Stimulated activated CD8-positive, alpha-beta memory T cell treated with anti-CD3 and anti-CD28 coated beads, Interleukin-7, amount 100 ng/mL, for 4 hours (primary cell): Measurements from ENCODE around the gene IQCF6.
"Not testable (repeated sequence)": the region's sequence is repeated elsewhere in the genome, so short reads cannot be mapped to it uniquely, and the experiment has no call there.

Experiments
- DNase-seq, 2 donors: peaks; one replicate each; pipeline ENCODE4 v3.0.0-alpha.2; 2020; ENCODE audit warnings: low read depth in 2 of 2

IQCF6 gene

GRCh38 chr3:51779137-51779536, at the start of gene IQCF6:
TSS of gene IQCF6 (minus strand) at chr3:51779237. CDS start at chr3:51779224, 13 bp downstream.
- no peak for DNase-seq

- DNase-seq = no peak
Observed at GRCh38 chr3:51828297-51828696, 49.3 kb upstream of the IQCF6 start.

- no peak for DNase-seq
Observed at GRCh38 chr3:51819709-51820406, 40.8 kb upstream of the IQCF6 start.

DNA sequence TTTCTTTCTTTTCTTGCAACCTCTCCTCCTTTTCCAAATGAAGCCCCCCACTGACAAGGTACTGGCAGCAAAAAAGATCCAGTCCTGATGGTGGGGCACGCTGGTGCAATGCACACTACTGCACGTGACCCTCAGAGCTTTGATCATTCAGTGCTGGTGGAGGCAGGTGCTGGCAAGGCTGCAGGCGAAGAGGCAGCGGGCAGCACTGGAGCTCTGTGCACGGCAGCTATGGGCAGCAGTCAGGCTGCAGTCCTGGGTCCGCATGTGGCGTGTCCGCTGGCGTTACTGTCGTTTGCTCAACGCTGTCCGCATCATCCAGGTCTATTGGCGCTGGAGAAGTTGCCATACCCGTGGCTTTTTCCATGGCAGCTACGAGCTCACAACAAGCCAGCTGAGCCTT, 40.1 kb upstream of the IQCF6 start:
- DNase-seq = no peak

DNA sequence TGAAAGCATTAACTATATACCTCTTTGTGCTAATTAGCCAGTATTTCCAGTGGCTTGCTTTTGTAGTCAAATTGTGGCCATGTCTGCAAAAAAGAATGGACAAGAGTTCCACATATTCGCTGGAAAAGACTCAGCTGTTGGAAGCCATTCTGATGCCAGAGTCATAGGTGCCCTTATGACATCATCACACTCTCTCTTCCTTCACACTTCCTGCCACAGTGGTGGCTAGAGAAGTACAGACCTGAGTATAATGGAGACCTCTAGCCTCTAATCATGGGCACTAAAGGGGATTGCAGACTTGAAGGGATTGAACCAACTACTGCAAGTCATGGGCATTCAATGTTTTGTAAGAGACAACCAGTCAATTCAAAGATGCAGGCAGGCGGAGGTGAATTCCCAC, 38.3 kb upstream of the IQCF6 start:
- no peak for DNase-seq

DNA sequence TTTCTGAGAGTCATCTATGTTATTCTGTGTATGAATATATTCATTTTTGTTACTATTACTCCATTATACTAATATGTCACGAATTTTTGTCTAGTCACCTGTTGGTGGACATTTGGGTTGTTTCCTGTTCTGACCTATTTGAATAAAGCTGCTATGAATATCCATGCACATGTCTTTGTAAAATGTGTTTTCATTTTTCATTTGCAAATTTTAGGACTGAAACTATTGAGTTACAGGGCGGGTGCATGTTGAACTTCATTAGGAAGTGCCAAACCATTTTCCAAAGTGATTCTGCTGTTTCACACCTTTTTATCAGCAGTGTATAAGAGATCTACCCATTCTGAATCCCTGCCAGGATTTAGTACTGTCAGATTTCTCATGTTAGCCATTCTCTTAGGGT, 37.7 kb upstream of the IQCF6 start:
- no peak for DNase-seq

- no peak for DNase-seq
Observed at GRCh38 chr3:51815614-51816013, 36.6 kb upstream of the IQCF6 start.

DNA sequence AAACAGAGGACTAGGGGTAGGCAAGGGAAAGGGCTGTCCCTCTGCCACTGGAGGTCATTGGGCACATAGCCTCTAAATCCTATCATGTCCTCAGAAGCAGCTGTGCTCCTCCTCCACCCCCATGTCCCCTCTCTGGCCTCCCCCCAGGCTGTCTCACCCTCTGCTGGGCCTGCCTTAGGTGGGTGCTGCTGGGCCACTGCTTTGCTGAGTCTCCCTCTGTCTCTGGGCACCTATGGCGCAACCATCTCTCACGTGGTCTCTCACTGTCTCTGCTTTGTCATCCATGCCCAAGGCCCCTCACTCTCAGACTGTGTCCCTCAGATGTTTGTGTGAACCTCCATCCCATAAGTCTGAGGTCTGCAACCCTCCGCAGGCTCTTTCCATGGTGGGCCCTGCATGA, 35.0 kb upstream of the IQCF6 start:
- no peak for DNase-seq

GRCh38 chr3:51813539-51813938, 34.5 kb upstream of the IQCF6 start:
- DNase-seq = no peak

GRCh38 chr3:51808934-51809333, 29.9 kb upstream of the IQCF6 start:
- DNase-seq = no peak

- no peak for DNase-seq
Observed at GRCh38 chr3:51802106-51802703, 23.2 kb upstream of the IQCF6 start.

DNA sequence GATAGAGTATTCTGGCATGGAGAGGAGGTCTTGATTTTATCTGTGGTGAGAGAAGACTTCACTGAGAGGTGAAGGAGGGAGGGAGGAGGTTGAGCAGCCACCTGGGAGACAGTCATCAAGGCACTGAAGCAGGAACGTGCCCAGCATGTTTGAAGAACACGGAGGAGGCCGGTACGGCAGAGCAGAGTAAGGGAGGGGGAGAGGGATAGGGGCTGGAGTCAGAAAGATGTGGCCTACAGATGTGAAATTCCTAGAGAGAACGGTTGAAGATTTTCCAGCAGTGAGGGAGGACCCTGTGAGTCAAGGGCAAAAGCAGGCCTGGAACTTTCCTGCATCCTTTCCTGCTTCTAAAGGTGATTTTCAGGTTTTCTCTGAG, 21.7 kb upstream of the IQCF6 start:
- DNase-seq = no peak

DNA sequence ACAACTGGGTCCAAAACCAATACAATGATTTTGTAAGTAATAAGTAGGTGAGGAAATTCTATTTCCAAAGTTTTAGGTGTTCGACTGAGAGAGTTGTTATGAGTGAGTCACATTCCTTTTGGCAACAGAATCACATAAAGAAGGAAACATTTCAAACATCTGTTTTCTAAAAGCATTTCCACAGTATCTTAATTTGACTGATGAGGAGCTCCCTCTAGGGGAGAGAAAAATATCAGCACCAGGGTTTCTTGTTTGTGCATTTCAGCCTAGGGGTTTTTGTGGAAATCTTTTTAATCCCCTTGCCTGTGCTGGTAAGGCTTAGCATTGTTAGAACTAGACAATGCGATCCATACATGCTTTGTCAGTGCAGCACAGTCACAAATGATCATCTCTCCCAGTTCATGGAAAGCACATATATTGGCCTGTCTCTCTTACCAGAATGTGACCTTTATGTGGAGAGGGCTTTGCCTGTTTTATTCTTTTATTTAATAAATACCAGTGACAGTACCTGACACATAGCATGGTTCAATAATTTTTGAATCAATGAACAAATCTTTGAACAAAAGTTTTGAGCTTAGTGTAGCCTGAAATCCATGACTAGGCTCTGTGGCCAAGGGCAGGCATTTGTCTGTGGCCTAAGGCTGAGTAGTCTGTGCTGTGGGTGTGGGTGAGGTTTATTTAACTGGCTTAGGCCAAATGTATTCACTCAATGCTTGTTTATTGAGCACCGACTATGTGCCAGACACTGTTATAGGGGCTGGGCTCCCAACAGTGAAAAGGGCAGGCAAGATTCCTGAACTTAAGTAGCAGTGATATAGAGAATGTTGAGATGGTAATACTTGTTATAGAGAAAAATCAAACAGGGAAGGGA, 21.1 kb upstream of the IQCF6 start:
- no peak for DNase-seq

DNA sequence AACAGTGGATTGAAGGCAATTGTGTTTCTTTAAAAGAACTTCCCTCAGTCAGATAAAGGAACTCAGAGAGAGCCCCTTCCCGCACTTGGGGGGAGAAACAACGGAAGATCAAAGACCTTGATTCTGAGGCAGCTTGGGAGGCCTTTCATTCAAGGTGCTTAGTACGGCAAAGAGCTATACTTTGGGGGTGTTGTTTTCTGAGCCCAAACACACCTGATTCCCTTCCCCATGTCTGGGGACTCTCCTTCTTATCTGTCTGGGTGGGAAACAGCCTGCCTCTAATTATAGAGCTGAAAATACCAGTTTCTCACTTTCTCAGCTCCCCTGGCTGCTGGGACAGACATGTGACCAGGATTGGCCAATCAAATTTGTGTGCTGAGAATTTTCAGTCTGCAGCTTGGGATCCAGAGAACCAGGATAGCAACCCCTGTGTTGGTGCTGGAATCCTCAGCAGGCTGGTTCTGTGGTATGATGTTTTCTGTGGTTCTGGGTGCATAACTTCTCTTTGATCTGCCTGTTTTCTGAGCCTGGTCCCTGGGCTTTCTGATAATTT, 19.4 kb upstream of the IQCF6 start:
- no peak for DNase-seq

DNA sequence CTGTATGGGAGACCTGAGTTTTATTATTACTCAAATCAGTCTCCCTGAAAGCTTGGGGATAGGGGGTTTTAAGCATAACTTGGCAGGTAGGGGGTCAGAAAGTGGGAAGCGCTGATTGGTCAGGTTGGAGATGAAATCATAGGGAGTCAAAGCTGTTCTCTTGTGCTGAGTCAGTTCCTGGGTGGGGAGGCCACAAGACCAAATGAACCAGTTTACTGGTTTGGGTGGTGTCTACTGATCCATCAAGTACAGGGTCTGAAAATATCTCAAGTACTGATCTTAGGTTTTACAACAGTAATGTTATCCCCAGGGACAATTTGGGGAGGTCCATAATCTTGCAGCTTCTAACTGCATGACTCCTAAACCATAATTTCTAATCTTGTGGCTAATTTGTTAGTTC, 17.8 kb upstream of the IQCF6 start:
- DNase-seq = no peak

- no peak for DNase-seq
Observed at GRCh38 chr3:51794206-51794605, 15.2 kb upstream of the IQCF6 start.

DNA sequence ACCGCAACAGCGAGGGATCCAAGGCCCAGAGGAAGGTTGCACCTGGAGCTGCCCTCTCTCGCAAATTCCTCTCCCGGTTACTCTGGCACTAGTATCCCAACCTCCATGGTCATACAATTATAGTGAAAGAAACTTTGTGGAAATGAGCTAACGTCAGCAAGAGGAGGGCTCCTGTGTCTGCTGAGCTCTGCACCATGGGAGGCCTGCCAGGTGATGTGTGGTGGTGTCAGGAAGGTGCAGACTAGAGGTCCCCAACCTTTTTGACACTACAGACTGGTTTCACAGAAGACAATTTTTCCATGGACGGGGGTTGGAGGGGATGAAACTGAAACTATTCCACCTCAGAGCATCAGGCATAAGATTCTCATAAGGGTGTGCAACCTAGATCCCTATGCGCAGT, 13.2 kb upstream of the IQCF6 start:
- DNase-seq = no peak

GRCh38 chr3:51789437-51789836, 10.4 kb upstream of the IQCF6 start:
- no peak for DNase-seq

DNA sequence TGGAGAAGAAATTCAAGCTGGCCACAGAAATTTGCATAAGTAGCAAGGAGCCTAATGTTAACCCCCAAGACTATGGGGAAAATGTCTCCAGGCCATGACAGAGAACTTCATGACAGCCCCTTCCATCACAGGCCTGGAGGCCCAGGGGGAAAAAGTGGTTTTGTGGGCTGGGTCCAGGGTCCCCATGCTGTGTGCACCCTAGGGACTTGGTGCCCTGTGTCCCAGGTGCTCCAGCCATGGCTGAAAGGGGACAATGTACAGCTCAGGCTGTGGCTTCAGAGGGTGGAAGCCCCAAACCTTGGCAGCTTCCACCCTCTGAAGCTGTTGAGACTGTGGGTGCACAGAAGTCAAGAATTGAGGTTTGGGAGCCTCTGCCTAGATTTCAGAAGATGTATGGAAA, 8.5 kb upstream of the IQCF6 start:
- not testable (repeated sequence) for DNase-seq

GRCh38 chr3:51786267-51786666, 7.2 kb upstream of the IQCF6 start:
- DNase-seq = no peak

GRCh38 chr3:51778554-51778953, 483 bp downstream of the IQCF6 start:
- DNase-seq = no peak

- DNase-seq = no peak
Observed at GRCh38 chr3:51777985-51778384, 1.1 kb downstream of the IQCF6 start.
